ENCODE measurements around the gene ACOXL.

Gene ACOXL

GRCh38 chr2:111108745-111109271 lies 376.4 kb downstream of the ACOXL start:
- Histone ChIP-seq H3K36me3 (ENCODE audit: insufficient read depth, low read length) (no peaks in the 10 kb centered on the region), H3K4me2 (ENCODE audit: low read length) (no peak overlapping the region), H3K9ac (ENCODE audit: low read depth, low read length) (no peak overlapping the region), H3K27me3 (ENCODE audit: control insufficient read depth, insufficient read depth, low read length) (peaks cover 72% of the 10 kb centered on the region), H3K9me3 (replicated peaks; ENCODE audit: low read length) (no peaks in the 10 kb centered on the region), H3K4me1 (ENCODE audit: control insufficient read depth, insufficient read depth, low read length) (no peaks in the 10 kb centered on the region), H3K4me3 (ENCODE audit: low read length) (no peak overlapping the region)

DNA sequence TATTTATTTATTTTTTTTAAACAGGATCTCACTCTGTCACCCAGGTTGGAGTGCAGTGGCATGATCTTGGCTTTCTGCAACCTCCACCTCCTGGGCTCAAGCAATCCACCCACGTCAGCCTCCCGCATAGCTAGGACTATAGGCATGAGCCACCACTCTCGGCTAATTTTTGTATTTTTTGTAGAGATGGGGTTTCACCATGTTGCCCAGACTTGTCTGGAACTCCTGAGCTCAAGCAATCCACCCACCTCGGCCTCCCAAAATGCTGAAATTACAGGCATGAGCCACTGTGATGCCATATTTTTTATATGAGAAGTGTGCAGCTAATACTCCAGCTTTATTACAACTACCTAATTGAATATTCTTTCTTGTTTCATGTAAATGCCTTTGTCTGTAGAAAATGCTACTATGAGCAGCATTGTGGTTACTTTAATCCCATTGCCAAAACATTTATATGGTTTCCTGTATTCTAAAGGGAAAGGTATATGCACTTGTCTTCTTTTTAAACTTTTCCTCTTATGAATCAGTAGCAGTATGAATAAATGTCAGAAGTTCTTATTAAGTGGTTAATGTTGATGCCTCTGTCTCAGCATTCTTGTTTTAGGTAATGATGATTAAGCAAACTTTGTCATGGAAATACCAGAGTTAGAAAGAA lies 378.9 kb downstream of the ACOXL start:
- H3K4me2 ChIP-seq (ENCODE audit: low read length), result no peak overlapping the region
- peaks cover 71% of the 10 kb centered on the region for H3K27me3 ChIP-seq (ENCODE audit: control insufficient read depth, insufficient read depth, low read length)
- no peaks in the 10 kb centered on the region for H3K36me3 ChIP-seq (ENCODE audit: insufficient read depth, low read length)
- H3K9me3 ChIP-seq (replicated peaks; ENCODE audit: low read length), result no peaks in the 10 kb centered on the region
- no peak overlapping the region for H3K4me3 ChIP-seq (ENCODE audit: low read length)
- no peak overlapping the region for H3K9ac ChIP-seq (ENCODE audit: low read depth, low read length)
- no peaks in the 10 kb centered on the region for H3K4me1 ChIP-seq (ENCODE audit: control insufficient read depth, insufficient read depth, low read length)

GRCh38 chr2:111113838-111114237 lies 381.5 kb downstream of the ACOXL start:
- H3K4me2 ChIP-seq (ENCODE audit: low read length), result no peak overlapping the region

DNA sequence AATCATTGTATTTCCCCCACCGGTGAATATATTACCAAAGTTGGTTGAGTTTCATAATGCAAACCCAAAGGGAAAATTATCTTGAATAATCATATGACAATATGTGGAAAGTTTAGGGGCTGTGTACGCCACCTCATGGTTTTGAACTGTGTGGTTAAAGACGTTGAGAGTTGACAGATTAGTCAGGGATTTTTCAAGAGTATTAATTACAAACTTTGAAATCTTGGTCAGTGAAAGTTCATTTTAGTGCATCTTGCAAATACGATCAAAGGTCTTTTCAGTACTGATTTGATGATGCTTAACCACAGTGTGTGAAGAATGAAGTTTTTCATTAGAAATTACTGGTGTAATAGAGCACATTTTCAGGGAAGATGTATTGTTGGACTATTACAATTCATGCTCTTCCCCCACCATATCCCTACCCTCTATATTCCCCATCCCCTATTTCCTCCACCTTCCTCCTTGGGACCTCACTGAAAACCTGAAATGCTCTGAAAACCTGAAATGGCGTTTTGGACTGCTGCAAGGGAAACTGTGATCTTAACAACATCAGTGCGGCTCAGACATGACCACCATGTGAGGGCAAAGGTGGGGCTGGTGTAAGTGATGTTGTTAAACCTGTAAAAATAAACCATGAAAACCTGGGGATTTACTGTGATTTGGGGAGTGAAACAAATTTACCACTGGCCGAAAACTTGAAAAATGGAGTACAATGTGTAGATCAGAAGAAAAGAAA lies 383.8 kb downstream of the ACOXL start:
- Histone ChIP-seq H3K4me1 (ENCODE audit: control insufficient read depth, insufficient read depth, low read length) (peaks cover 12% of the 10 kb centered on the region), H3K9ac (ENCODE audit: low read depth, low read length) (no peak overlapping the region), H3K9me3 (replicated peaks; ENCODE audit: low read length) (no peaks in the 10 kb centered on the region), H3K4me3 (ENCODE audit: low read length) (no peak overlapping the region), H3K27me3 (ENCODE audit: control insufficient read depth, insufficient read depth, low read length) (peaks cover 47% of the 10 kb centered on the region), H3K4me2 (ENCODE audit: low read length) (no peak overlapping the region), H3K36me3 (ENCODE audit: insufficient read depth, low read length) (no peaks in the 10 kb centered on the region)

More at GRCh38 chr2:111113838-111114237, 381.5 kb downstream of the ACOXL start:
- no peaks in the 10 kb centered on the region for H3K36me3 ChIP-seq (ENCODE audit: insufficient read depth, low read length)
- H3K9me3 ChIP-seq (replicated peaks; ENCODE audit: low read length), result no peaks in the 10 kb centered on the region
- peaks cover 59% of the 10 kb centered on the region for H3K27me3 ChIP-seq (ENCODE audit: control insufficient read depth, insufficient read depth, low read length)
- no peak overlapping the region for H3K4me3 ChIP-seq (ENCODE audit: low read length)
- peaks cover 10% of the 10 kb centered on the region for H3K4me1 ChIP-seq (ENCODE audit: control insufficient read depth, insufficient read depth, low read length)
- no peak overlapping the region for H3K9ac ChIP-seq (ENCODE audit: low read depth, low read length)

- Histone ChIP-seq H3K4me2 (ENCODE audit: low read length) (peak overlapping the region; percentile 85), H3K36me3 (ENCODE audit: insufficient read depth, low read length) (no peaks in the 10 kb centered on the region), H3K9ac (ENCODE audit: low read depth, low read length) (no peak overlapping the region), H3K27me3 (ENCODE audit: control insufficient read depth, insufficient read depth, low read length) (peaks cover 41% of the 10 kb centered on the region), H3K4me3 (ENCODE audit: low read length) (peak overlapping the region; percentile 64), H3K9me3 (replicated peaks; ENCODE audit: low read length) (no peaks in the 10 kb centered on the region), H3K4me1 (ENCODE audit: control insufficient read depth, insufficient read depth, low read length) (peaks cover 20% of the 10 kb centered on the region)
Measured at GRCh38 chr2:111116843-111117597, 384.6 kb downstream of the ACOXL start.

- Histone ChIP-seq H3K4me1 (ENCODE audit: control insufficient read depth, insufficient read depth, low read length) (peaks cover 22% of the 10 kb centered on the region), H3K4me2 (ENCODE audit: low read length) (peak overlapping the region; percentile 85), H3K4me3 (ENCODE audit: low read length) (peak overlapping the region; percentile 64), H3K36me3 (ENCODE audit: insufficient read depth, low read length) (no peaks in the 10 kb centered on the region), H3K9ac (ENCODE audit: low read depth, low read length) (no peak overlapping the region), H3K9me3 (replicated peaks; ENCODE audit: low read length) (no peaks in the 10 kb centered on the region), H3K27me3 (ENCODE audit: control insufficient read depth, insufficient read depth, low read length) (peaks cover 33% of the 10 kb centered on the region)
Measured at GRCh38 chr2:111117598-111118480, 385.5 kb downstream of the ACOXL start.

DNA sequence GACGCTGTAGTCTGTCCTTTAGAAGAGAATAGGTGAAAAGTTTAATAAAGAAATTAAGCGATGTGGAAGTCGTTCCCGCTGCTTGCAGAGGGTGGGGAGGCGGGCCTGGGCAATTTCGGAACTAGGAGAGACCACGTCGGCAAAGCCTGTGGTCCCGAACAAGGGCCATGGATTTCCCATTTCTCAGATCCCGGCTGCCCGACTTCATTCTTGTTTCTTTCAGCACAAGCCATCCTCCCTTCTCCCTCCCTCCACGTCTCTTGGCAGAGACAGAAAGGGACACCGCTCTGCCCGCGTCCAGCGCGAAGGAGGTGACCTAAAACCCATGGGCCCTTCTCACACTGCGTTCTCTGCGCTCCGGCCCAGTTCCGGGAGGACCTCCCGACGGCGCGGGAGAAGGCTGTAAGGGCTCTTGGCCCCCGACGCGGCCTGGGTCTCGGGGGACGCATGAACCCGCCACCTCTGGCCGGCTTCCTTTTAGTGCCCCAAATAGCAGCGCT lies 386.2 kb downstream of the ACOXL start:
- Histone ChIP-seq H3K36me3 (ENCODE audit: insufficient read depth, low read length) (no peaks in the 10 kb centered on the region), H3K27me3 (ENCODE audit: control insufficient read depth, insufficient read depth, low read length) (peaks cover 26% of the 10 kb centered on the region), H3K9me3 (replicated peaks; ENCODE audit: low read length) (no peaks in the 10 kb centered on the region), H3K4me1 (ENCODE audit: control insufficient read depth, insufficient read depth, low read length) (peaks cover 22% of the 10 kb centered on the region), H3K4me2 (ENCODE audit: low read length) (no peak overlapping the region), H3K9ac (ENCODE audit: low read depth, low read length) (no peak overlapping the region), H3K4me3 (ENCODE audit: low read length) (no peak overlapping the region)

DNA sequence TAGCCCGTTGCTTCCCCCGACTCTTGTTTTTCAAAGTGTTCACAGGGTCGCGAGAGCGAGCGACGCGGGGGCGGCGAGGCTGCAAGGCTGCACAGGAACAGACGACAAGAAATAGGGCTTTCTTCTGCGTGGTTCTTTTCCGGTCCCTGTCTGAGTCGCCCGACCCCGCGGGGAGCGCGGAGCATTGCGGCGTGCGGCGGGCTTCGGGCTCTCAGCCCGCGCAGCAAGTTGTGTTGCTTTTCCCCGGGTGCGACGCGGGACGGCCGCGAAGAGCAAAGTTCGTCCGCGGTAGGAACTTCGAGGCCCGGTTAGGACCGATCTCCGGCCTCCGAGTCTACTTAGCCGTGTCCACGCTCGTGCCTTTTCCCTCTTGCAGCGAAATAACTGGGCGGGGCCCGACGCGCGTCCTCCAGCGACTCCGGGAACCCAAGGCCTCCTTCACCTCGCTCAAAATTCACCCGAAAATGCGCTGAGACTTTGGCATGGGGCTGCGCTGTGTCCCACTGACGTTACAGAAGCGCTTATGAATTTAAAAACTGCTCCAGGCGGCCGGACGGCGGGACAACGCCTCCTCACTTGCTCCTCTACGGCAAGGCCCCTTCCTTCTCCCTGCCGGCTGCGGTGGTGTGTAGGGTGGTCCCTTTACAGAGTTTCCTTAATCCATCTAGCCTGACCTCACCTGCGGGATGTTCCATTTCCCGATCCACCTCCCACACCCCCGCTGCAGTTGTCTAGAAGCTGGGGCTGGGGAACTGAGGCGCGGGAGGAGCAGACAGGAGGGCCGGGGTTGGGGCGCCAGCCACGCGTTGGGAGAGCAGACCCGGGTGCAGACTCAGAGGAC lies 386.8 kb downstream of the ACOXL start:
- no peak overlapping the region for H3K9ac ChIP-seq (ENCODE audit: low read depth, low read length)
- peaks cover 19% of the 10 kb centered on the region for H3K27me3 ChIP-seq (ENCODE audit: control insufficient read depth, insufficient read depth, low read length)
- no peaks in the 10 kb centered on the region for H3K36me3 ChIP-seq (ENCODE audit: insufficient read depth, low read length)
- no peaks in the 10 kb centered on the region for H3K9me3 ChIP-seq (replicated peaks; ENCODE audit: low read length)
- no peak overlapping the region for H3K4me3 ChIP-seq (ENCODE audit: low read length)
- H3K4me2 ChIP-seq (ENCODE audit: low read length), result no peak overlapping the region
- peaks cover 22% of the 10 kb centered on the region for H3K4me1 ChIP-seq (ENCODE audit: control insufficient read depth, insufficient read depth, low read length)

DNA sequence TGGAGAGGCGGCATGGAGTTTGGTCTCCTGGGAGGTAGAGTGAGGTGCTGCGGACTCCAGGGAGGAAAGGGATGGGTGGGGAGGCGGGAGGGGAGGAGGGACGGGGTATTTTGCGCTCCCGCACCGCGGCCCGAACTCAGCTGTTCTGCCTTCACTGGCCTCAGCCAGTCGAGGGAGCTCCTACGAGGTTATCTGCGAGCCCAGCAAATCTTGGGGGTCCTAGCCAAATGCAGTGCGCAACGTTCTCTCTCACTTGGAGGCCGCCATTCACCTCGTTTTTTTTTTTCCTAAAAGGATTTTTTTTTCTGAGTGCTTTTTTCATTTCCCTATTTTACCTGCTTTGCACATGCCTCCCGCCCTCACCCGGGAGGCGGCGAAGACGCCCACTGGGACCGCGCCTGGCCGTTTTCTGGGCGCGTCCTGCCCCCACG lies 387.5 kb downstream of the ACOXL start:
- H3K4me3 ChIP-seq (ENCODE audit: low read length), result peak overlapping the region; percentile 77
- peak overlapping the region; percentile 100 for H3K4me2 ChIP-seq (ENCODE audit: low read length)
- peaks cover 22% of the 10 kb centered on the region for H3K4me1 ChIP-seq (ENCODE audit: control insufficient read depth, insufficient read depth, low read length)
- H3K27me3 ChIP-seq (ENCODE audit: control insufficient read depth, insufficient read depth, low read length), result peaks cover 14% of the 10 kb centered on the region
- no peaks in the 10 kb centered on the region for H3K36me3 ChIP-seq (ENCODE audit: insufficient read depth, low read length)
- no peak overlapping the region for H3K9ac ChIP-seq (ENCODE audit: low read depth, low read length)
- H3K9me3 ChIP-seq (replicated peaks; ENCODE audit: low read length), result no peaks in the 10 kb centered on the region

Measured in skeletal muscle satellite cell (primary cell).